Cardiac muscle cell (in vitro differentiated cells and primary cell): ENCODE results near the gene ZFPM1. TPM values are rescaled to one million over a fixed set of nuclear protein-coding genes. Genes with fewer than 3 reads are reported as not detected.

Experiments
- DNase-seq, 2 donors: peaks; one replicate each; pipeline versions ENCODE4 v3.0.0 to v3.0.0-alpha.2; 2010 to 2017; ENCODE audit warnings: low read depth in 1 of 2, low spot score in 1 of 2
- H3K27ac ChIP-seq: fragments of 200-600 bp; sonication (generic); 2 replicates; pipeline ENCODE4 v1.5.1; 2016
- H3K27me3 ChIP-seq: fragments of 200-600 bp; sonication (generic); 2 replicates; pipeline ENCODE4 v1.6.0; 2016; ENCODE audit warnings: control low read depth
- H3K36me3 ChIP-seq: fragments of 200-600 bp; sonication (generic); 2 replicates; pipeline ENCODE4 v1.5.1; 2016; ENCODE audit warnings: control low read depth
- H3K4me1 ChIP-seq: fragments of 200-600 bp; sonication (generic); 2 replicates; pipeline ENCODE4 v1.8.1; 2017; ENCODE audit warnings: low read depth, mild to moderate bottlenecking, mixed run types
- H3K4me3 ChIP-seq: fragments of 200-600 bp; sonication (generic); 2 replicates; pipeline ENCODE4 v1.5.1; 2016; ENCODE audit warnings: mild to moderate bottlenecking
- H3K9me3 ChIP-seq: fragments of 200-600 bp; sonication (generic); 2 replicates; pipeline ENCODE4 v1.5.1; 2017; ENCODE audit warnings: low read depth, mild to moderate bottlenecking, control low read depth
- polyA plus RNA-seq: library from polyadenylated mRNA; unstranded; fragments of >200 nt; fragmentation: Nextera tagmentation; extraction: Ambion mirVana; gene quantifications from 2 replicates; pipeline ENCODE4 v1.2.1, GENCODE V29; 2016
- total RNA-seq: library from RNA; depleted of rRNA; stranded (reverse); fragments of >200 nt; gene quantifications from 2 replicates; pipeline ENCODE4 v1.2.3, GENCODE V29; 2016
- TF ChIP-seq, protein P1 (sequence below): IDR thresholded peaks from 2 replicates; pipeline ENCODE4 v1.5.1; 2012; ENCODE audit warnings: low read depth, mild to moderate bottlenecking, low read length

The ZFPM1 gene
- total and polyA plus RNA-seq, 2 experiments from 2014 or later = 7.6 to 9.4 TPM

DNA sequence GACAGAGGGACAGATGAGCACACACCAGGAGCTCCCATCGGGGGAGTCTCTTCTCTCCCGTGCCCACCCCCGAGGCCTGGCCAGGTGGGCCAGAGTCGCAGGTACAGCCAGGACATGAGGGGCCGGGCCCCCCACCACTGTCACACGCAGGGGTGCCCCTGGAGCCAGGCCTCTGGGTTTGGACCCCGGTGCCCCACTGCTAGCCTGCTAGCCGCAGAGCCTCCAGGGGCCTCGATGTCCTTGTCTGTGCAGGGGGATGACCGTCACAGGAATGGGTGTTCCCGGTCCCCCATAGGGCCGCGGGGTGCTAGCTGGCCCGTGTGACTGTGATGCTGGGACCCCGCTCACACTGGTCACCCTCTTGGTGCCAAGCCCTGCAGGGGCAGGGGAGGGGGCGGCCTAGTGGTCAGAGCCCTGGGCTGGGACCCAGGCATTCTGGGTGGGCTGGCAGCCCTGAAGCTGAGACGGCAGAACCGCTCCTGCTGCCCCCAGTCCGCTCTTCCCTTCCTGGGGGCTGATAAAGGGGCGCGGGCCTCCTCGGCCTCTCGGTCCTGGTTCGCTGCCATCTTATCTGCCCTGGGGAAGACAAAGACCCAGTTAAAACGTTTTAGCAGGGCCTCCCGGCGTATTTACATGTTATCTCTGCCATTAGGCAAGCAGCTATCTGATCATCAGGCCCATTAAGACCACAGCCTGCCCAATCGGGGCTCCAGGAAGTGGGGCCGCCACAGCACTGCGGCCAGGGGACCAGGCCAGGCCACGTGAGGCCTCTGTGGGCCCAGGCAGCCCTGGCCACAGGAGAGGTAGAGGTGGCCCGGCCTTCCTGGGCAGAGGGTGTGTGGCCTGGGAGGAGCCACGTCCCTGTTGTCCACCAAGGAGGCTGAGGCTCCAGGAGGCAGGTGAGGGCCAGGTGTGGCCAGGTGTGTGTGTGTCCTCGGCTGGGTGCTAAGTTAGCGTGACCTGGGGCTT is 59.9 kb downstream of the ZFPM1 start:
- TF ChIP-seq, protein P1, sequence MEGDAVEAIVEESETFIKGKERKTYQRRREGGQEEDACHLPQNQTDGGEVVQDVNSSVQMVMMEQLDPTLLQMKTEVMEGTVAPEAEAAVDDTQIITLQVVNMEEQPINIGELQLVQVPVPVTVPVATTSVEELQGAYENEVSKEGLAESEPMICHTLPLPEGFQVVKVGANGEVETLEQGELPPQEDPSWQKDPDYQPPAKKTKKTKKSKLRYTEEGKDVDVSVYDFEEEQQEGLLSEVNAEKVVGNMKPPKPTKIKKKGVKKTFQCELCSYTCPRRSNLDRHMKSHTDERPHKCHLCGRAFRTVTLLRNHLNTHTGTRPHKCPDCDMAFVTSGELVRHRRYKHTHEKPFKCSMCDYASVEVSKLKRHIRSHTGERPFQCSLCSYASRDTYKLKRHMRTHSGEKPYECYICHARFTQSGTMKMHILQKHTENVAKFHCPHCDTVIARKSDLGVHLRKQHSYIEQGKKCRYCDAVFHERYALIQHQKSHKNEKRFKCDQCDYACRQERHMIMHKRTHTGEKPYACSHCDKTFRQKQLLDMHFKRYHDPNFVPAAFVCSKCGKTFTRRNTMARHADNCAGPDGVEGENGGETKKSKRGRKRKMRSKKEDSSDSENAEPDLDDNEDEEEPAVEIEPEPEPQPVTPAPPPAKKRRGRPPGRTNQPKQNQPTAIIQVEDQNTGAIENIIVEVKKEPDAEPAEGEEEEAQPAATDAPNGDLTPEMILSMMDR = no peak
- peak overlapping the region; percentile 43 for H3K27ac ChIP-seq
- peak in 1 of 2 donors; percentile 22 for DNase-seq
- peaks cover 6% of the 10 kb centered on the region for H3K4me1 ChIP-seq
- H3K9me3 ChIP-seq = no peaks in the 10 kb centered on the region
- no peaks in the 10 kb centered on the region for H3K27me3 ChIP-seq
- H3K4me3 ChIP-seq = no peak overlapping the region
- H3K36me3 ChIP-seq = no peaks in the 10 kb centered on the region

DNA sequence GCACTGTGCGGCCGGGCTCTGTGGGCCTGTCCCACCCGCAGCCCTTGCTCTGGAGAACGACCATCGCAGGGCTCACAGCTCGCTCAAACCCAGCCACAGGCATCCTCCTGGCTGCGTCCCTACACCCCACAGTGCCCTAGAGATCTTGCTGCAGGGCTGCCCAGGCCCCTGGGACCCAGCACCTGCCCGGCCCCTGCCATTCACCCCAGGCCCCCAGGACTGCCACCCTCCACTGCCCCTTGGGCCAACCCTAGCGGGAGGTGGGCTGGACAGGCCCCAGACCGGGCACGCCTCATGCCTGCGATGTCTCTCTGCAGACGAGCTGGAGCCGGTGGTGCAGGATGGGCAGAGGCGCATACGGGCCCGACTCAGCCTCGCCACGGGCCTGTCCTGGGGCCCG is 61.0 kb downstream of the ZFPM1 start:
- H3K27ac ChIP-seq = peak overlapping the region; percentile 43
- TF ChIP-seq, protein P1 = no peak
- no peaks in the 10 kb centered on the region for H3K36me3 ChIP-seq
- no peak overlapping the region for H3K4me3 ChIP-seq
- no peaks in the 10 kb centered on the region for H3K27me3 ChIP-seq
- H3K9me3 ChIP-seq = no peaks in the 10 kb centered on the region
- DNase-seq = no peak
- peaks cover 6% of the 10 kb centered on the region for H3K4me1 ChIP-seq

DNA sequence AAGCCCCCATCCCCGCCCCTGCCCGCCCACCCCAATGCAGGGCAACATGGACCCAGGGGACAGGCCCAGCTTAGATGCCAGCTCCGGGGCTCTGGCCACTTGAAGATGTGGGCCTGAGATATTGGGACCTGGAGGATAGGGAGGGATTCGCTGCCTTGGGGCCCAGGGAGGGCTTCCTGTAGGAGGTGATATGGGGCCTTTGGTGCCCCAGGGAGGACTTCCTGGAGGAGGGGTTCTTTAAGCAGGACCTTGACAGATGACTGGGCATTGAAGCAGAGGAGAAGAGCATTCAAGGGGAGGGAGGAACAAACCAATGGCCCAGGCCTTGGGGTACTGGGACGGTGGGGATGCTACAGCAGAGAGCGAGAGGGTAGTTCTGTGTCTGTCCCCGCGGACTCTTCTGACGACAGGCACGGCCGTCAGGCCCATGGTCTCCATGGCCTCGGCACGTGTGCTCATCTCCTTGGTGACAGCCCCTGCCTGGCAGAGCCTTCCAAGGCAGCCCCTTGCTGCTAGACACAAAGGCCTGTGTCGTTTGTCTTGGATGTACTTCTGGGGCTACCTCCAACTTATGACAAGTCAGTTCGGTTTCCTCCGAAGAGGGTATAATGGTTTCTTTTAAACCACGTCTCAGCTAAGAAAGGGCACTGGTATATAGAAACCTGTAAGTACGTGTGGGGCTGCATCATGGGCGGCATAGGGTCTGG is 61.6 kb downstream of the ZFPM1 start:
- Histone ChIP-seq H3K27me3 (no peaks in the 10 kb centered on the region), H3K36me3 (no peaks in the 10 kb centered on the region), H3K4me3 (no peak overlapping the region), H3K27ac (no peak overlapping the region), H3K9me3 (no peaks in the 10 kb centered on the region), H3K4me1 (peaks cover 6% of the 10 kb centered on the region)
- DNase-seq = no peak
- TF ChIP-seq, protein P1 = no peak

DNA sequence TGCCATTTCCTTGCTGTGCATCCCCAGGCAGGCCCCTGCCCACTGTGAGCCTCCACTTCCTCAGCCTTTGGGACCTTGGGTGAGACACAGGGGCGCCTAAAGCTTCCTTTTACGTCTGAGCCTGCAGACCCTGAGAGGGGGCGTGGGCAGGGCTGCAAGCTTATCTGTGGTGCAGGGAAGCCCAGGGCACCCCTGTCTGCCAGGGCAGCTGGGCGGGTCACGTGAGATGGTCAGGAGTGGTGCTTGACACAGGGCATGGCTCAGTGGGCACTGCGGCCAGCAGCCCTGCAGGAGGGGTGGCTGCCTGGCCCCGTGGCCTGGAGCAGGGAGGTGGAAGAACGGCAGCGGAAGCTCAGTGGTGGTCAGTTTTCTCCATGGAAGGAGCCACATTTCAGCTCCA is 62.3 kb downstream of the ZFPM1 start:
- H3K27me3 ChIP-seq = no peaks in the 10 kb centered on the region
- DNase-seq = no peak
- H3K4me1 ChIP-seq = peaks cover 6% of the 10 kb centered on the region
- TF ChIP-seq, protein P1 = no peak
- H3K9me3 ChIP-seq = no peaks in the 10 kb centered on the region
- H3K4me3 ChIP-seq = no peak overlapping the region
- H3K36me3 ChIP-seq = no peaks in the 10 kb centered on the region
- H3K27ac ChIP-seq = no peak overlapping the region

- Histone ChIP-seq H3K36me3 (no peaks in the 10 kb centered on the region), H3K9me3 (no peaks in the 10 kb centered on the region), H3K27ac (no peak overlapping the region), H3K4me1 (peaks cover 6% of the 10 kb centered on the region), H3K27me3 (no peaks in the 10 kb centered on the region), H3K4me3 (no peak overlapping the region)
- TF ChIP-seq, protein P1 = no peak
- DNase-seq = no peak
Measured at GRCh38 chr16:88515925-88516594, 63.0 kb downstream of the ZFPM1 start.
